Measurements from ENCODE around the gene SPATA13. TPM values are rescaled to one million over a fixed set of nuclear protein-coding genes. Genes with fewer than 3 reads are reported as not detected.

SPATA13 gene
- polyA plus RNA-seq, 3 donors from 2014 or later, result 19.0 to 112 (median 65.6) TPM

GRCh38 chr13:24230428-24231072, 70.0 kb downstream of the SPATA13 start:
- peak; percentile 63 to 76 (median 67) for DNase-seq
- Mint-ChIP-seq H3K9me3 (no peaks in the 10 kb centered on the region), H3K27ac (peak overlapping the region; percentile 67 to 93 (median 84)), H3K4me3 (peak overlapping the region; percentile 65 to 86 (median 82)), H3K36me3 (no peaks in the 10 kb centered on the region), H3K4me1 (peaks cover 35 to 42% of the 10 kb centered on the region in 2 donors), H3K27me3 (ENCODE audit: low read depth in 3 of 3) (peaks cover 0 to 3% (median 3%) of the 10 kb centered on the region in 3 donors)

- peaks cover 0 to 3% (median 3%) of the 10 kb centered on the region in 3 donors for H3K27me3 Mint-ChIP-seq (ENCODE audit: low read depth in 3 of 3)
- peak overlapping the region; percentile 65 to 86 (median 82) for H3K4me3 Mint-ChIP-seq
- peak overlapping the region in 5 of 6 donors; percentile 67 to 93 (median 83) for H3K27ac Mint-ChIP-seq
- DNase-seq, result no peak
- peaks cover 33 to 35% of the 10 kb centered on the region in 2 donors for H3K4me1 Mint-ChIP-seq
- no peaks in the 10 kb centered on the region for H3K36me3 Mint-ChIP-seq
- no peaks in the 10 kb centered on the region for H3K9me3 Mint-ChIP-seq
Observed at GRCh38 chr13:24231377-24231776, 70.9 kb downstream of the SPATA13 start.

GRCh38 chr13:24232037-24232436, 71.5 kb downstream of the SPATA13 start:
- Mint-ChIP-seq H3K27ac (peak overlapping the region in 3 of 6 donors; percentile 8 to 92 (median 83)), H3K4me1 (peaks cover 33 to 35% of the 10 kb centered on the region in 2 donors), H3K27me3 (ENCODE audit: low read depth in 3 of 3) (peaks cover 0 to 3% (median 3%) of the 10 kb centered on the region in 3 donors), H3K36me3 (no peaks in the 10 kb centered on the region), H3K9me3 (no peaks in the 10 kb centered on the region), H3K4me3 (peak overlapping the region in 2 of 5 donors; percentile 33 to 86)
- no peak for DNase-seq

- H3K27ac Mint-ChIP-seq, result no peak overlapping the region
- no peaks in the 10 kb centered on the region for H3K36me3 Mint-ChIP-seq
- H3K9me3 Mint-ChIP-seq, result no peaks in the 10 kb centered on the region
- H3K4me3 Mint-ChIP-seq, result no peak overlapping the region
- H3K4me1 Mint-ChIP-seq, result peaks cover 33 to 35% of the 10 kb centered on the region in 2 donors
- H3K27me3 Mint-ChIP-seq (ENCODE audit: low read depth in 3 of 3), result peaks cover 0 to 3% (median 3%) of the 10 kb centered on the region in 3 donors
- DNase-seq, result no peak
Observed at GRCh38 chr13:24232474-24232873, 72.0 kb downstream of the SPATA13 start.

- Mint-ChIP-seq H3K27me3 (ENCODE audit: low read depth in 3 of 3) (peaks cover 0 to 3% (median 3%) of the 10 kb centered on the region in 3 donors), H3K27ac (peak overlapping the region in 1 of 6 donors; percentile 12), H3K9me3 (no peaks in the 10 kb centered on the region), H3K4me3 (no peak overlapping the region), H3K4me1 (peaks cover 33 to 35% of the 10 kb centered on the region in 2 donors), H3K36me3 (no peaks in the 10 kb centered on the region)
- no peak for DNase-seq
Observed at GRCh38 chr13:24233351-24233901, 72.9 kb downstream of the SPATA13 start.

- Mint-ChIP-seq H3K27ac (peak overlapping the region in 1 of 6 donors; percentile 69), H3K4me1 (peaks cover 28 to 29% of the 10 kb centered on the region in 2 donors), H3K9me3 (no peaks in the 10 kb centered on the region), H3K4me3 (no peak overlapping the region), H3K27me3 (ENCODE audit: low read depth in 3 of 3) (peaks cover 0 to 3% (median 3%) of the 10 kb centered on the region in 3 donors), H3K36me3 (no peaks in the 10 kb centered on the region)
- no peak for DNase-seq
Observed at GRCh38 chr13:24234200-24234915, 73.8 kb downstream of the SPATA13 start.

- no peak for DNase-seq
- no peaks in the 10 kb centered on the region for H3K36me3 Mint-ChIP-seq
- H3K4me1 Mint-ChIP-seq, result no peaks in the 10 kb centered on the region
- no peaks in the 10 kb centered on the region for H3K9me3 Mint-ChIP-seq
- no peak overlapping the region for H3K27ac Mint-ChIP-seq
- no peak overlapping the region for H3K4me3 Mint-ChIP-seq
- H3K27me3 Mint-ChIP-seq (ENCODE audit: low read depth in 3 of 3), result no peaks in the 10 kb centered on the region
Observed at GRCh38 chr13:24237356-24237755, 76.8 kb downstream of the SPATA13 start.

GRCh38 chr13:24241336-24241735, 80.8 kb downstream of the SPATA13 start:
- H3K4me1 Mint-ChIP-seq, result no peaks in the 10 kb centered on the region
- no peaks in the 10 kb centered on the region for H3K36me3 Mint-ChIP-seq
- H3K27ac Mint-ChIP-seq, result no peak overlapping the region
- no peaks in the 10 kb centered on the region for H3K9me3 Mint-ChIP-seq
- DNase-seq, result no peak
- H3K27me3 Mint-ChIP-seq (ENCODE audit: low read depth in 3 of 3), result no peaks in the 10 kb centered on the region
- H3K4me3 Mint-ChIP-seq, result no peak overlapping the region

- no peaks in the 10 kb centered on the region for H3K27me3 Mint-ChIP-seq (ENCODE audit: low read depth in 3 of 3)
- no peak for DNase-seq
- no peaks in the 10 kb centered on the region for H3K36me3 Mint-ChIP-seq
- no peak overlapping the region for H3K4me3 Mint-ChIP-seq
- H3K27ac Mint-ChIP-seq, result no peak overlapping the region
- H3K9me3 Mint-ChIP-seq, result no peaks in the 10 kb centered on the region
- H3K4me1 Mint-ChIP-seq, result no peaks in the 10 kb centered on the region
Observed at GRCh38 chr13:24242100-24242499, 81.6 kb downstream of the SPATA13 start.

GRCh38 chr13:24243302-24243701, 82.8 kb downstream of the SPATA13 start:
- DNase-seq, result no peak
- Mint-ChIP-seq H3K36me3 (no peaks in the 10 kb centered on the region), H3K9me3 (no peaks in the 10 kb centered on the region), H3K27me3 (ENCODE audit: low read depth in 3 of 3) (no peaks in the 10 kb centered on the region), H3K4me1 (no peaks in the 10 kb centered on the region), H3K27ac (peak overlapping the region in 1 of 6 donors; percentile 44), H3K4me3 (no peak overlapping the region)

- Mint-ChIP-seq H3K27me3 (ENCODE audit: low read depth in 3 of 3) (no peaks in the 10 kb centered on the region), H3K4me3 (no peak overlapping the region), H3K36me3 (no peaks in the 10 kb centered on the region), H3K27ac (no peak overlapping the region), H3K4me1 (peaks cover 2 to 6% of the 10 kb centered on the region in 2 donors), H3K9me3 (no peaks in the 10 kb centered on the region)
- DNase-seq, result no peak
Observed at GRCh38 chr13:24244802-24245201, 84.3 kb downstream of the SPATA13 start.

GRCh38 chr13:24247016-24247415, 86.5 kb downstream of the SPATA13 start:
- Mint-ChIP-seq H3K36me3 (no peaks in the 10 kb centered on the region), H3K27me3 (ENCODE audit: low read depth in 3 of 3) (peaks cover 0 to 8% (median 0%) of the 10 kb centered on the region in 3 donors), H3K9me3 (no peaks in the 10 kb centered on the region), H3K27ac (peak overlapping the region in 1 of 6 donors; percentile 71), H3K4me3 (no peak overlapping the region), H3K4me1 (peaks cover 24 to 28% of the 10 kb centered on the region in 2 donors)
- DNase-seq, result no peak

- DNase-seq, result no peak
- Mint-ChIP-seq H3K36me3 (peaks cover under 1 to 6% (median 4%) of the 10 kb centered on the region in 3 donors), H3K4me3 (peak overlapping the region in 1 of 5 donors; percentile 14), H3K9me3 (no peaks in the 10 kb centered on the region), H3K27me3 (ENCODE audit: low read depth in 3 of 3) (peaks cover 0 to 22% (median 2%) of the 10 kb centered on the region in 3 donors), H3K4me1 (peaks cover 50 to 54% of the 10 kb centered on the region in 2 donors), H3K27ac (peak overlapping the region; percentile 80 to 96 (median 95))
Observed at GRCh38 chr13:24249624-24250023, 89.1 kb downstream of the SPATA13 start.
